Vagina (tissue), 2 donors: ENCODE results near the gene RTRAF. TPM values are rescaled to one million over a fixed set of nuclear protein-coding genes. Genes with fewer than 3 reads are reported as not detected.

Experiments used
- DNase-seq, 2 donors: peaks; one replicate each; pipeline ENCODE4 v3.0.0-alpha.2; 2017; ENCODE audit errors: extremely low spot score in 2 of 2
- H3K27ac ChIP-seq: fragments of 200-600 bp; sonication (generic); one replicate; pipeline ENCODE4 v1.5.1; 2019
- H3K27me3 ChIP-seq: fragments of 200-600 bp; sonication (generic); one replicate; pipeline ENCODE4 v1.5.1; 2019
- H3K36me3 ChIP-seq, 2 donors: fragments of 200-600 bp; sonication (generic); one replicate each; pipeline ENCODE4 v1.5.1; 2017 to 2019
- H3K4me1 ChIP-seq: fragments of 200-600 bp; sonication (generic); one replicate; pipeline ENCODE4 v1.5.1; 2019
- H3K4me3 ChIP-seq, 2 donors: fragments of 200-600 bp; sonication (generic); 1 replicate in 1 of 2; 2 replicates in 1 of 2; pipeline ENCODE4 v1.5.1; 2016 to 2019
- H3K9me3 ChIP-seq: fragments of 200-600 bp; sonication (generic); one replicate; pipeline ENCODE4 v1.5.1; 2019
- CTCF ChIP-seq, 3 experiments: fragments of 450-650 bp in 2 of 3; fragments of 200-600 bp in 1 of 3; sonication (generic) in 1 of 3; IDR thresholded peaks; one replicate each; pipeline ENCODE4 v1.5.1; 2017 to 2019; ENCODE audit warnings: antibody characterized with exemption in 3 of 3, mild to moderate bottlenecking in 2 of 3, moderate library complexity in 2 of 3
- POLR2A ChIP-seq, 2 donors: fragments of 450-650 bp; IDR thresholded peaks; one replicate each; pipeline ENCODE4 v1.6.1; 2017; ENCODE audit warnings: antibody characterized with exemption in 2 of 2, mild to moderate bottlenecking in 2 of 2, moderate library complexity in 2 of 2
- POLR2AphosphoS5 ChIP-seq, 2 donors: sonication (generic); formaldehyde crosslinking; IDR thresholded peaks; one replicate each; pipeline ENCODE4 v1.9.0; 2017; ENCODE audit warnings: antibody characterized with exemption in 2 of 2, mild to moderate bottlenecking in 2 of 2, low read depth in 1 of 2; ENCODE audit not compliant: insufficient read depth in 1 of 2
- intact Hi-C: fragments of 100-400 bp; cut with DNase I; formaldehyde crosslinking; loops from one replicate; pipeline ENCODE4 v1.15.1; 2023
- total RNA-seq: library from RNA; depleted of rRNA; stranded (reverse); fragments of >200 nt; gene quantifications from one replicate; pipeline ENCODE4 v1.2.3, GENCODE V29; 2016

Gene RTRAF
- total RNA-seq, 1 donor from 2014 or later = 35.4 TPM

GRCh38 chr14:51977075-51977474, 12.3 kb upstream of the RTRAF start:
- Histone ChIP-seq H3K27ac (no peak overlapping the region), H3K27me3 (no peaks in the 10 kb centered on the region), H3K36me3 (no peaks in the 10 kb centered on the region), H3K4me3 (no peak overlapping the region), H3K9me3 (no peaks in the 10 kb centered on the region), H3K4me1 (no peaks in the 10 kb centered on the region)
- intact Hi-C loops = no loop called here
- no peak for TF ChIP-seq POLR2A (IDR thresholded peaks at IDR 0.05)
- no peak for TF ChIP-seq POLR2AphosphoS5 (IDR thresholded peaks at IDR 0.05; ENCODE audit: insufficient read depth in 1 of 2, low read depth in 1 of 2)
- TF ChIP-seq CTCF (IDR thresholded peaks at IDR 0.05) = no peak
- no peak for DNase-seq

GRCh38 chr14:51978681-51979085, 10.7 kb upstream of the RTRAF start:
- intact Hi-C loops = no loop called here
- H3K4me1 ChIP-seq = no peaks in the 10 kb centered on the region
- H3K36me3 ChIP-seq = no peaks in the 10 kb centered on the region
- DNase-seq = no peak
- H3K4me3 ChIP-seq = no peak overlapping the region
- H3K9me3 ChIP-seq = no peaks in the 10 kb centered on the region
- no peak overlapping the region for H3K27ac ChIP-seq
- H3K27me3 ChIP-seq = no peaks in the 10 kb centered on the region
- TF ChIP-seq POLR2A (IDR thresholded peaks at IDR 0.05) (no peak), CTCF (IDR thresholded peaks at IDR 0.05) (no peak), POLR2AphosphoS5 (IDR thresholded peaks at IDR 0.05; ENCODE audit: insufficient read depth in 1 of 2, low read depth in 1 of 2) (no peak)

GRCh38 chr14:51979088-51979709, 10.1 kb upstream of the RTRAF start:
- Histone ChIP-seq H3K9me3 (no peaks in the 10 kb centered on the region), H3K27ac (no peak overlapping the region), H3K4me1 (no peaks in the 10 kb centered on the region), H3K27me3 (no peaks in the 10 kb centered on the region), H3K36me3 (no peaks in the 10 kb centered on the region), H3K4me3 (no peak overlapping the region)
- TF ChIP-seq CTCF (IDR thresholded peaks at IDR 0.05) (peak; percentile 79 to 82 (median 82)), POLR2A (IDR thresholded peaks at IDR 0.05) (no peak), POLR2AphosphoS5 (IDR thresholded peaks at IDR 0.05; ENCODE audit: insufficient read depth in 1 of 2, low read depth in 1 of 2) (no peak)
- intact Hi-C loops = no loop called here
- DNase-seq = no peak

GRCh38 chr14:51981218-51981854, 8.0 kb upstream of the RTRAF start:
- no peaks in the 10 kb centered on the region for H3K36me3 ChIP-seq
- no peak overlapping the region for H3K27ac ChIP-seq
- H3K27me3 ChIP-seq = no peaks in the 10 kb centered on the region
- H3K4me3 ChIP-seq = no peak overlapping the region
- intact Hi-C loops = no loop called here
- no peaks in the 10 kb centered on the region for H3K9me3 ChIP-seq
- DNase-seq = no peak
- TF ChIP-seq POLR2A (IDR thresholded peaks at IDR 0.05) (no peak), POLR2AphosphoS5 (IDR thresholded peaks at IDR 0.05; ENCODE audit: insufficient read depth in 1 of 2, low read depth in 1 of 2) (no peak), CTCF (IDR thresholded peaks at IDR 0.05) (no peak)
- no peaks in the 10 kb centered on the region for H3K4me1 ChIP-seq

GRCh38 chr14:51988221-51988620, 1.1 kb upstream of the RTRAF start:
- Histone ChIP-seq H3K36me3 (peaks cover 0 to 16% of the 10 kb centered on the region in 2 donors), H3K9me3 (no peaks in the 10 kb centered on the region), H3K27ac (no peak overlapping the region), H3K4me3 (no peak overlapping the region), H3K4me1 (peaks cover 19% of the 10 kb centered on the region), H3K27me3 (no peaks in the 10 kb centered on the region)
- intact Hi-C loops = no loop called here
- TF ChIP-seq CTCF (IDR thresholded peaks at IDR 0.05) = no peak
- TF ChIP-seq POLR2AphosphoS5 (IDR thresholded peaks at IDR 0.05; ENCODE audit: insufficient read depth in 1 of 2, low read depth in 1 of 2) = no peak
- no peak for TF ChIP-seq POLR2A (IDR thresholded peaks at IDR 0.05)
- no peak for DNase-seq
